PC-9 (cell line): ENCODE data around the gene ADAD1. TPM values are rescaled to one million over a fixed set of nuclear protein-coding genes. Genes with fewer than 3 reads are reported as not detected.

Experiments used
- BruUV-seq: library from RNA; stranded (reverse); fragments of 400-500 nt; replicated peaks from 2 replicates; lab custom pipeline; 2021; lab: Mats Ljungman, UMichigan
- CTCF ChIA-PET: fragments of 300-600 bp; sonication (Branson Sonifier 250); formaldehyde crosslinking; loops from one replicate; lab custom pipeline; 2022; ENCODE audit warnings: antibody characterized with exemption; lab: Charles Lee
- POLR2A ChIA-PET: fragments of 300-600 bp; sonication (Branson Sonifier 250); formaldehyde crosslinking; loops from one replicate; lab custom pipeline; 2022; ENCODE audit warnings: antibody characterized with exemption; ENCODE audit not compliant: unreplicated experiment; lab: Charles Lee
- DNase-seq, 2 experiments: peaks; one replicate each; pipeline versions ENCODE4 v3.0.0 to v3.0.0-alpha.2; 2015 to 2022; ENCODE audit warnings: mixed read lengths in 1 of 2
- H2AFZ ChIP-seq: fragments of 200-600 bp; sonication (generic); 2 replicates; pipeline ENCODE4 v1.8.1; 2017; ENCODE audit warnings: antibody characterized with exemption
- H3F3A ChIP-seq: fragments of 200-600 bp; sonication (generic); 2 replicates; pipeline ENCODE4 v1.8.1; 2017; ENCODE audit warnings: antibody characterized with exemption, mild to moderate bottlenecking, low read depth; ENCODE audit not compliant: insufficient read depth
- H3K27ac ChIP-seq: fragments of 200-600 bp; sonication (generic); 2 replicates; pipeline ENCODE4 v1.6.1; 2016; ENCODE audit warnings: mixed run types
- H3K27me3 ChIP-seq: fragments of 200-600 bp; sonication (generic); 2 replicates; pipeline ENCODE4 v1.6.1; 2016; ENCODE audit warnings: low read depth, mixed run types; ENCODE audit not compliant: insufficient read depth
- H3K36me3 ChIP-seq: fragments of 200-600 bp; sonication (generic); 2 replicates; pipeline ENCODE4 v1.6.1; 2016; ENCODE audit warnings: low read depth, mixed run types
- H3K4me1 ChIP-seq: fragments of 200-600 bp; sonication (generic); replicated peaks from 2 replicates; pipeline ENCODE4 v1.6.1; 2016; ENCODE audit warnings: mixed run types; ENCODE audit not compliant: insufficient read depth
- H3K4me2 ChIP-seq: fragments of 200-600 bp; sonication (generic); 2 replicates; pipeline ENCODE4 v1.6.1; 2017; ENCODE audit warnings: mixed run types
- H3K4me3 ChIP-seq: fragments of 200-600 bp; sonication (generic); 2 replicates; pipeline ENCODE4 v1.6.1; 2016; ENCODE audit warnings: mixed run types
- H3K79me2 ChIP-seq: fragments of 200-600 bp; sonication (generic); 2 replicates; pipeline ENCODE4 v1.6.1; 2017; ENCODE audit warnings: low read depth, mixed run types
- H3K9me2 ChIP-seq: fragments of 200-600 bp; sonication (generic); 2 replicates; pipeline ENCODE4 v1.8.1; 2017; ENCODE audit warnings: mild to moderate bottlenecking; ENCODE audit not compliant: insufficient read depth
- H3K9me3 ChIP-seq: fragments of 200-600 bp; sonication (generic); 2 replicates; pipeline ENCODE4 v1.8.1; 2016; ENCODE audit warnings: low read depth; ENCODE audit not compliant: insufficient read depth
- H4K20me1 ChIP-seq: fragments of 200-600 bp; sonication (generic); 2 replicates; pipeline ENCODE4 v1.8.1; 2017; ENCODE audit not compliant: insufficient read depth
- EZH2 ChIP-seq: fragments of 200-600 bp; sonication (generic); IDR thresholded peaks from 2 replicates; pipeline ENCODE4 v1.8.0; 2017; ENCODE audit warnings: antibody characterized with exemption, low read depth
- intact Hi-C: fragments of 100-400 bp; cut with micrococcal nuclease; formaldehyde crosslinking; loops from one replicate; pipeline ENCODE4 v1.10.0; 2022; ENCODE audit not compliant: unreplicated experiment
- total RNA-seq: library from RNA; stranded (reverse); gene quantifications from 2 replicates; pipeline ENCODE4 v1.2.3, GENCODE V29; 2021
- TF ChIP-seq, protein P1 (sequence below): fragments of 200-600 bp; sonication (generic); conservative IDR thresholded peaks from 2 replicates; pipeline ENCODE4 v1.6.1; 2017; ENCODE audit warnings: mixed run types, antibody characterized with exemption, mild to moderate bottlenecking, moderate library complexity

ADAD1 gene
- total RNA-seq, 1 experiment from 2014 or later, result not detected

DNA sequence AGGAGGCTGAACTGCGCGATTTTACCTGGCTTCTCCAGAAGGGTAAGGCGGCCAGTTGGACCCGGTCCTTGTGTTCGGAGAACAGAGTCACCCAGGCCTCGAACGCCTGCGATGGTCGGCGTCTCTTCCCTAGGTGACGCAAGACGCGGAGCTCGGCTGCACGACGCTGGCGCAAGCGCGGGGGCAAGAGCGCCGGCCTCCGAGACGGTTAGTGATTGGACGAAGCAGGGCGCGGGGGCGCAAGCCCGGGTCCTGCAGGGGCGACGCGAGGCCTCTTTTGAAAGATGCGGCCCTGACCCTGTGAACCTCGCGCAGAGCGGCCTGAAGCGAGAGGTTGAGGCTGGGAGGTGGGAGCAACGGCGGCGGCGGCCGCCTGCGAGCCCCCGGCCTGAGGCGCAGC, 428 bp downstream of the ADAD1 start:
- H2AFZ ChIP-seq, result no peak overlapping the region
- CTCF ChIA-PET, result no interaction called here

DNA sequence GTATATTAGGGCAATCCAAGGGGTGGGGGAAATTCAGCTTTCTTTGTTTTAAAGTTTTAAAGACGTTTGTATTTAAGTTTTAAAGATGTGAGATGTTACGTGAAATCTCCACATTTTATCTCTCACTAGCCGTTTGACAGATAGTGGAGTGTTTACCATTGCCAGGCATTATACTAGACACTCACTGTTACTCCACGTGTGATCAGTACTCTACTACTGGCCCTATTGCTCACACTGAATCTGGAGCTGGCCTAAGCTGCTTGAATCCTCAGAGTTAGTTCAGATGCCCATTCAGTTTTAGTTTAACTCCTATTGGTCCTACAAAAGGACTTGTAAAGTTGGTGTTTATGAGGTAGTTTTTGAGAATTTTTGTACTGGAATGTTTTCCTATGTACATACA, 4.5 kb downstream of the ADAD1 start:
- H3K36me3 ChIP-seq, result no peaks in the 10 kb centered on the region
- TF ChIP-seq EZH2, result no peak
- TF ChIP-seq, protein P1, sequence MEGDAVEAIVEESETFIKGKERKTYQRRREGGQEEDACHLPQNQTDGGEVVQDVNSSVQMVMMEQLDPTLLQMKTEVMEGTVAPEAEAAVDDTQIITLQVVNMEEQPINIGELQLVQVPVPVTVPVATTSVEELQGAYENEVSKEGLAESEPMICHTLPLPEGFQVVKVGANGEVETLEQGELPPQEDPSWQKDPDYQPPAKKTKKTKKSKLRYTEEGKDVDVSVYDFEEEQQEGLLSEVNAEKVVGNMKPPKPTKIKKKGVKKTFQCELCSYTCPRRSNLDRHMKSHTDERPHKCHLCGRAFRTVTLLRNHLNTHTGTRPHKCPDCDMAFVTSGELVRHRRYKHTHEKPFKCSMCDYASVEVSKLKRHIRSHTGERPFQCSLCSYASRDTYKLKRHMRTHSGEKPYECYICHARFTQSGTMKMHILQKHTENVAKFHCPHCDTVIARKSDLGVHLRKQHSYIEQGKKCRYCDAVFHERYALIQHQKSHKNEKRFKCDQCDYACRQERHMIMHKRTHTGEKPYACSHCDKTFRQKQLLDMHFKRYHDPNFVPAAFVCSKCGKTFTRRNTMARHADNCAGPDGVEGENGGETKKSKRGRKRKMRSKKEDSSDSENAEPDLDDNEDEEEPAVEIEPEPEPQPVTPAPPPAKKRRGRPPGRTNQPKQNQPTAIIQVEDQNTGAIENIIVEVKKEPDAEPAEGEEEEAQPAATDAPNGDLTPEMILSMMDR, result no peak
- H3K79me2 ChIP-seq, result no peaks in the 10 kb centered on the region
- no peak overlapping the region for H3K4me2 ChIP-seq
- H3K9me3 ChIP-seq, result 0 out of 2 replicates have a peak, but pooled peaks cover 10% of the 10 kb centered on the region
- ChIA-PET POLR2A (no interaction called here), CTCF (no interaction called here)
- intact Hi-C loops, result no loop called here
- no peak overlapping the region for H3K4me3 ChIP-seq
- no peaks in the 10 kb centered on the region for H3F3A ChIP-seq
- no peak for DNase-seq
- H3K4me1 ChIP-seq, result no peaks in the 10 kb centered on the region
- 0 out of 2 replicates have a peak overlapping the region, but pooled peaks have one; percentile 5 for H2AFZ ChIP-seq
- 0 out of 2 replicates have a peak, but pooled peaks cover 3% of the 10 kb centered on the region for H4K20me1 ChIP-seq
- H3K9me2 ChIP-seq, result 0 out of 2 replicates have a peak, but pooled peaks cover 4% of the 10 kb centered on the region
- H3K27ac ChIP-seq, result no peak overlapping the region
- no peaks in the 10 kb centered on the region for H3K27me3 ChIP-seq
- no TSS peak for BruUV-seq

More for the DNA sequence above, 428 bp downstream of the ADAD1 start:
- Histone ChIP-seq H3K4me1 (no peaks in the 10 kb centered on the region), H3F3A (no peaks in the 10 kb centered on the region), H3K4me3 (no peak overlapping the region), H3K9me2 (0 out of 2 replicates have a peak, but pooled peaks cover 4% of the 10 kb centered on the region), H3K4me2 (no peak overlapping the region), H3K27me3 (no peaks in the 10 kb centered on the region), H3K27ac (no peak overlapping the region), H3K79me2 (no peaks in the 10 kb centered on the region), H3K36me3 (no peaks in the 10 kb centered on the region), H3K9me3 (0 out of 2 replicates have a peak, but pooled peaks cover 3% of the 10 kb centered on the region), H4K20me1 (0 out of 2 replicates have a peak, but pooled peaks cover 3% of the 10 kb centered on the region)
- no TSS peak for BruUV-seq
- POLR2A ChIA-PET, result no interaction called here
- DNase-seq, result no peak
- intact Hi-C loops, result no loop called here
- TF ChIP-seq, protein P1, result no peak
- no peak for TF ChIP-seq EZH2

DNA sequence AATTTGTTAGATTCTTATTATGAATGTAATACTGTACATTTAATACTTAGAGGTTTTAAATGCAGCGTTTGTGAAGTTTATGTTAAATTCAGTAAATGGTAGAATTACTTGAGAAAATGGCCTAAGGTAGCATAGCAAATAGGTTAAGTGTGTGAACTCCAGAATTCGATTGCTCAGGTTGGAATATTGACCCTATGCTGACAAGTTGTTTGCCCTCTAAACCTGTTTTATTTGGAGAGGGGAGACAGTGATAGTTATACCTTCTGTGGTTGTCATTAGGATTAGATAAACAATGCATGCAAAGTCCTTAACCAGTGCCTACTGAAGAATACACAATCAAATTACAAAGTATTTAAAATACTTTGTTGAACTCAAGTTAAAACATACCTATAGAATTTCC, 5.4 kb downstream of the ADAD1 start:
- POLR2A ChIA-PET, result no interaction called here
- DNase-seq, result no peak
- no peak overlapping the region for H3K4me2 ChIP-seq
- H4K20me1 ChIP-seq, result 0 out of 2 replicates have a peak, but pooled peaks cover 3% of the 10 kb centered on the region
- H3K4me3 ChIP-seq, result no peak overlapping the region
- 0 out of 2 replicates have a peak, but pooled peaks cover 10% of the 10 kb centered on the region for H3K9me3 ChIP-seq
- intact Hi-C loops, result no loop called here
- 0 out of 2 replicates have a peak, but pooled peaks cover 4% of the 10 kb centered on the region for H3K9me2 ChIP-seq
- no peak overlapping the region for H2AFZ ChIP-seq
- H3K36me3 ChIP-seq, result no peaks in the 10 kb centered on the region
- CTCF ChIA-PET, result no interaction called here
- TF ChIP-seq, protein P1, result no peak
- no peak for TF ChIP-seq EZH2
- no peaks in the 10 kb centered on the region for H3K4me1 ChIP-seq
- no TSS peak for BruUV-seq
- H3K27me3 ChIP-seq, result no peaks in the 10 kb centered on the region
- no peak overlapping the region for H3K27ac ChIP-seq
- H3K79me2 ChIP-seq, result no peaks in the 10 kb centered on the region
- H3F3A ChIP-seq, result no peaks in the 10 kb centered on the region
